ENCODE data around the gene TMEM215. TPM values are rescaled to one million over a fixed set of nuclear protein-coding genes. Genes with fewer than 3 reads are reported as not detected.
A peak's percentile ranks its signal among the peaks of the same experiment; 100 is the strongest.

TMEM215 gene, protein sequence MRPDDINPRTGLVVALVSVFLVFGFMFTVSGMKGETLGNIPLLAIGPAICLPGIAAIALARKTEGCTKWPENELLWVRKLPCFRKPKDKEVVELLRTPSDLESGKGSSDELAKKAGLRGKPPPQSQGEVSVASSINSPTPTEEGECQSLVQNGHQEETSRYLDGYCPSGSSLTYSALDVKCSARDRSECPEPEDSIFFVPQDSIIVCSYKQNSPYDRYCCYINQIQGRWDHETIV
- total RNA-seq: not detected
- polyA plus RNA-seq: not detected
- long read RNA-seq, donor 1: 0 reads
- long read RNA-seq, donor 2: 0 reads
- long read RNA-seq, donor 3: 0 reads
- long read RNA-seq, donor 4: 0 reads
- long read RNA-seq, donor 5: 0 reads
- long read RNA-seq, donor 6: 0 reads
- long read RNA-seq, donor 7: 0 reads
- long read RNA-seq, donor 8: 0 reads
- long read RNA-seq, donor 9: 0 reads
- long read RNA-seq, donor 10: 0 reads

DNA sequence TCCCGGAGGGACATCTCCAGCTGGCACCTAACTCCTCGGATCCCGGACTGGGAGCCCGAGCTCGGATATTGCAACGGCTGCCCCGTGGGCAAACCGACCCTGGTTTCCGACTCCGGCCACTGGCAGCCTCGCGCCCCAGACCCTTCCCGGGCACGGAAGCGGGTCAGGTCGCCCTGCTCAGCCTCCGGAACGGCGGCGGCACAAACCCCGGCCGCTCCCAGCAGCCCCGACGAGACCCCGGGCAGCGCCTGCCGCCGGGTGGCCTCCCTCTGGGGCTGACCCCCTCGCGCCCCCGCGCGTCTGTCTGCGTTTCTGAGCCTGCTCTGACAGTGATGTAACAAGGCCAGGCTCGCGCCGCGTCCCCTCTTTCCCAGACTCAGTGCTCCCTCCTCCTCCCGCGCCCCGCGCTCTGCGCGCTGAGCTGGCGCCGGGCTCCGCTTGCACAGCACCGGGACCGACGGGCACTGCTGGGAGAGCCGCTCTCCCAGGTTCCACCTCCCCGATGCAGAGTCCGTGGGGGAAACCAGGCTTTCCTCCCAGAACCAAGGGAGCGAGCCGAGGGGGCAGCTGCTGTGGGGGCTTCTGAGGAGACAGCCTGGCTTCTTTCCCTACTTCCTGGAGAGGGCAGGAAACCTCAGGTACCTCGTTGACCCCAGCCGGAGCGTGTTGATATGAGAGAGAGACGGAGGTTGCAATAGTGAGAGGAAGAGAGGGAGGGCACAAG, at the start of gene TMEM215:
TSS of gene TMEM215 (plus strand) at position 373 of the 724 bp plus-strand sequence. CDS start 644 bp downstream, outside the sequence.
- peaks cover 0 to 12% (median 6%) of the 10 kb centered on the region in 4 donors for H3K4me1 ChIP-seq
- no peaks in the 10 kb centered on the region for H3K36me3 ChIP-seq
- intact Hi-C loops (cut with DNase I; ENCODE audit: low total_unique reads): no loop called here
- TF ChIP-seq EP300 (IDR thresholded peaks at IDR 0.05): no peak
- H3K27ac ChIP-seq: no peak within 1 kb of the TSS
- H3K4me3 ChIP-seq: peak within 1 kb of the TSS in 2 of 4 donors; percentile 4 to 9
- DNase-seq: peak in 1 of 2 donors; percentile 42
- 4 to 6% (median 5%) methylated on average over 30 to 59 of the region's 59 CpGs for WGBS, 5 donors
- no peaks in the 10 kb centered on the region for H3K9me3 ChIP-seq
- peaks cover 10 to 62% (median 27%) of the 10 kb centered on the region in 3 donors for H3K27me3 ChIP-seq

DNA sequence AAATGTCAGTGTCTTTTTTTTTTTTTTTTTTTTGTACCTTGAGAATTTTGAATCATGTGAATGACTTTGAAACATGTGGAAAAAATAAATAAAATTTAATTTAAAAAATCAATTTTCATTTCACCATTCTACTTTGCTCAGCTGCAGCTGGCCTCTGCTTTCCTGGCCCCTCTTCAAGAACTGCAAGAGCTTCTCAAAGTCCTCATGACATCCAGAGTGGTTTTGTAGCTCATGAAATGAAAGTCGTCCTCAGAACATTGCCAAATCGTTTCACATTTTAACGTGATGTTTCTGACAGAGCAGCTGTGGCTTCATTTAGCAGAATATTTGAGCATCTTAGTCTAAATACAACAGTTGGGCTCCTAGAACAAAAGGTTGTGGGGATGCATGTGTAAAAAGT, 47.9 kb upstream of the TMEM215 start:
- 67 to 90% (median 88%) methylated on average over 3 of the region's 3 CpGs for WGBS, 5 donors
- no peaks in the 10 kb centered on the region for H3K9me3 ChIP-seq
- H3K36me3 ChIP-seq: no peaks in the 10 kb centered on the region
- no peak for DNase-seq
- no peak overlapping the region for H3K4me3 ChIP-seq
- no peaks in the 10 kb centered on the region for H3K4me1 ChIP-seq
- H3K27me3 ChIP-seq: no peaks in the 10 kb centered on the region
- H3K27ac ChIP-seq: no peak overlapping the region
- intact Hi-C loops (cut with DNase I; ENCODE audit: low total_unique reads): no loop called here
- TF ChIP-seq, protein P1, sequence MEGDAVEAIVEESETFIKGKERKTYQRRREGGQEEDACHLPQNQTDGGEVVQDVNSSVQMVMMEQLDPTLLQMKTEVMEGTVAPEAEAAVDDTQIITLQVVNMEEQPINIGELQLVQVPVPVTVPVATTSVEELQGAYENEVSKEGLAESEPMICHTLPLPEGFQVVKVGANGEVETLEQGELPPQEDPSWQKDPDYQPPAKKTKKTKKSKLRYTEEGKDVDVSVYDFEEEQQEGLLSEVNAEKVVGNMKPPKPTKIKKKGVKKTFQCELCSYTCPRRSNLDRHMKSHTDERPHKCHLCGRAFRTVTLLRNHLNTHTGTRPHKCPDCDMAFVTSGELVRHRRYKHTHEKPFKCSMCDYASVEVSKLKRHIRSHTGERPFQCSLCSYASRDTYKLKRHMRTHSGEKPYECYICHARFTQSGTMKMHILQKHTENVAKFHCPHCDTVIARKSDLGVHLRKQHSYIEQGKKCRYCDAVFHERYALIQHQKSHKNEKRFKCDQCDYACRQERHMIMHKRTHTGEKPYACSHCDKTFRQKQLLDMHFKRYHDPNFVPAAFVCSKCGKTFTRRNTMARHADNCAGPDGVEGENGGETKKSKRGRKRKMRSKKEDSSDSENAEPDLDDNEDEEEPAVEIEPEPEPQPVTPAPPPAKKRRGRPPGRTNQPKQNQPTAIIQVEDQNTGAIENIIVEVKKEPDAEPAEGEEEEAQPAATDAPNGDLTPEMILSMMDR (IDR thresholded peaks at IDR 0.05): no peak
- TF ChIP-seq EP300 (IDR thresholded peaks at IDR 0.05) (no peak), POLR2AphosphoS5 (IDR thresholded peaks at IDR 0.05) (no peak), POLR2A (IDR thresholded peaks at IDR 0.05) (no peak)

DNA sequence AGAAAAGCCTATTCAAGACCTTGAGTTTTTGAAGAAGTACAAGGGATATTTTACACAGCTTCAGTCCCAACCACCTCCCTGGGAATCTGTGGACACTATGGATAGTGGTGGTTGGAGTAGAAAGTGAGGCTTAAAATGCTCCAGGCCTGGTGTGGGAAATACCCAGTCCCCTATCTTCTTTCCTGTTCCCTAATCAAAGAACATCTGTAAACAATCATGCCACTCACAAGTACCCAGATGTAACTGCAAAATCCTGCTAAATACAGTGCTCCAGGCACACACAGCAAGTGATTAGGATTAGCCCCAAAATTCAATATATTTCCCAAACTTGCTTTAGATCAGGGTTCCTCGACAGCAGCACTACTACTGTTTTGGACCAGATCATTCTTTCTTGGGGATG, 46.0 kb upstream of the TMEM215 start:
- Histone ChIP-seq H3K36me3 (no peaks in the 10 kb centered on the region), H3K4me3 (no peak overlapping the region), H3K27ac (no peak overlapping the region), H3K4me1 (no peaks in the 10 kb centered on the region), H3K27me3 (no peaks in the 10 kb centered on the region), H3K9me3 (no peaks in the 10 kb centered on the region)
- no peak for DNase-seq
- 48 to 80% (median 65%) methylated on average over 1 of the region's 1 CpG for WGBS, 5 donors
- intact Hi-C loops (cut with DNase I; ENCODE audit: low total_unique reads): no loop called here
- TF ChIP-seq POLR2A (IDR thresholded peaks at IDR 0.05): no peak
- no peak for TF ChIP-seq EP300 (IDR thresholded peaks at IDR 0.05)
- no peak for TF ChIP-seq POLR2AphosphoS5 (IDR thresholded peaks at IDR 0.05)

DNA sequence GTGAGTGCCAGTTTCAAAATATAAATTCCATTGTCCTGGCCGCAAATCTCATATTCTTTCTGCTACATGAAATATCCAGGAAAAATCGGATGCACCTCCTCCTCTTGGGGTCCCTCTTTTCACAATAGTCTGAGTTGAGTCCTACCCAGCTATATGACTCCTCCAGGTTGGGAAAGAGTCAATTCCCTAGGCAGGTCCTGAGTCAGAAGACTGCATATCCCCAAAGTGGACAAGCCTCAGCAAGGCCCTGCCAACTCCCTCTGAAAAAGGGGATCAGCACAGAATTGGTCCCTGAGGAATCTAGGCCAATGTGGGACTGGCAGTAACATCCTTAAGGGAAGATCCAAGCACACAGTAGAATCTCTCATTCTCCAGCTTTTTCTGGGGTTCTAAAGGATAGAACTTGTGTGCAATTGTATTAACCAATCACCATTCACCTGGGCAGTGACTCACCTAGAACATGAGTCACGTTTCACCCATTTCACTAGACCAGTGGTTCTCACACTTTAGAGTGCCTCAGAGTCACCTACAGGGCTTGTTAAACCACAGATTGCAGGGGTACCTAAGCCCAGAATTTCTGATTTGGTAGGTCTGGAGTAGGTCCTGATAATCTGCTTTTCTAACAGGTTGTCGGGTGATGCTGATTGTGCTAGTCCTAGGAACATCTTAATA, 44.7 kb upstream of the TMEM215 start:
- WGBS, 5 donors: 80 to 85% (median 80%) methylated on average over 4 of the region's 4 CpGs
- DNase-seq: no peak
- Histone ChIP-seq H3K27ac (no peak overlapping the region), H3K4me1 (no peaks in the 10 kb centered on the region), H3K9me3 (no peaks in the 10 kb centered on the region), H3K36me3 (no peaks in the 10 kb centered on the region), H3K27me3 (no peaks in the 10 kb centered on the region), H3K4me3 (no peak overlapping the region)
- TF ChIP-seq POLR2AphosphoS5 (IDR thresholded peaks at IDR 0.05) (no peak), POLR2A (IDR thresholded peaks at IDR 0.05) (no peak), EP300 (IDR thresholded peaks at IDR 0.05) (no peak)
- TF ChIP-seq, protein P1 (IDR thresholded peaks at IDR 0.05): no peak
- intact Hi-C loops (cut with DNase I; ENCODE audit: low total_unique reads): no loop called here

DNA sequence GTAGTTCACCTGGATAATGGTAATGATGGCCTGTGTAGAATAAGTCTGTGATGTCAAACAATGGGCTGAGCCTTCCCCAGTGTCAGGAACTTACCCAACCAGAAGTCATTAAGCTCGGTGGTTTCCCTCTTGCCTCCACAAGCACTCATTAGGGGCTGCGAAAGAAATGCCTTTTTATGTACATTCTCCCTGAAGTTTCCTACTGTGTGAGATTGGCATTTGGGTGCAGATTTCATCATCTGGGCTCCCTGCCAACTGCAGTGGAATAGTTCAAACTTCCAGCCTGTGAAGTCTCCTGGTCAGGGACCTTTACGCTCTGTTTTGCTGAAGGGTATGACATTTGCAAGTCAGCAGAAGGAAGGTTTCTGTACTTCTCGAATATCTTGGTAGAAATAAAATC, 41.6 kb upstream of the TMEM215 start:
- Histone ChIP-seq H3K27me3 (no peaks in the 10 kb centered on the region), H3K4me1 (no peaks in the 10 kb centered on the region), H3K36me3 (no peaks in the 10 kb centered on the region), H3K4me3 (no peak overlapping the region), H3K27ac (no peak overlapping the region), H3K9me3 (no peaks in the 10 kb centered on the region)
- WGBS, 5 donors: 53 to 73% (median 66%) methylated on average over 4 of the region's 4 CpGs
- TF ChIP-seq POLR2AphosphoS5 (IDR thresholded peaks at IDR 0.05): no peak
- TF ChIP-seq EP300 (IDR thresholded peaks at IDR 0.05): no peak
- TF ChIP-seq POLR2A (IDR thresholded peaks at IDR 0.05): no peak
- TF ChIP-seq, protein P1 (IDR thresholded peaks at IDR 0.05): no peak
- intact Hi-C loops (cut with DNase I; ENCODE audit: low total_unique reads): no loop called here
- DNase-seq: peak in 1 of 2 donors; percentile 6
